GM19372 (cell line): ENCODE measurements around the gene BARHL2.

ENCODE experiments used
- ATAC-seq: cut with Tn5 transposase; IDR thresholded peaks from one replicate; pipeline ENCODE4 v1.9.1; 2021; ENCODE audit warnings: mild to moderate bottlenecking, low read depth, moderate library complexity; ENCODE audit not compliant: unreplicated experiment

BARHL2 gene

GRCh38 chr1:90725657-90726424 is 8.7 kb upstream of the BARHL2 start:
- ATAC-seq = no peak

- ATAC-seq = no peak
These were observed 8.0 kb upstream of the BARHL2 start for GRCh38 chr1:90724926-90725656.

GRCh38 chr1:90724361-90724760 is 7.3 kb upstream of the BARHL2 start:
- no peak for ATAC-seq

GRCh38 chr1:90723590-90724108 is 6.5 kb upstream of the BARHL2 start:
- ATAC-seq = no peak

- ATAC-seq = no peak
These were observed 5.9 kb upstream of the BARHL2 start for GRCh38 chr1:90722874-90723589.

GRCh38 chr1:90721210-90722194 is 4.4 kb upstream of the BARHL2 start:
- ATAC-seq = no peak

GRCh38 chr1:90720145-90720636 is 3.1 kb upstream of the BARHL2 start:
- no peak for ATAC-seq

GRCh38 chr1:90719330-90720144 is 2.4 kb upstream of the BARHL2 start:
- no peak for ATAC-seq

- no peak for ATAC-seq
These were observed 1.6 kb upstream of the BARHL2 start for GRCh38 chr1:90718411-90719329.

- no peak for ATAC-seq
These were observed 736 bp upstream of the BARHL2 start for GRCh38 chr1:90717665-90718410.

- ATAC-seq = no peak
These were observed 208 bp upstream of the BARHL2 start for GRCh38 chr1:90717356-90717664.

- no peak for ATAC-seq
These were observed 905 bp downstream of the BARHL2 start for GRCh38 chr1:90716243-90716551.

GRCh38 chr1:90715309-90715708 is 1.8 kb downstream of the BARHL2 start:
- ATAC-seq = no peak

GRCh38 chr1:90714521-90714951 is 2.6 kb downstream of the BARHL2 start:
- no peak for ATAC-seq

GRCh38 chr1:90713741-90714509 is 3.2 kb downstream of the BARHL2 start:
- no peak for ATAC-seq

- ATAC-seq = no peak
These were observed 4.0 kb downstream of the BARHL2 start for GRCh38 chr1:90712915-90713730.
